ENCODE data around the gene AP4M1. TPM values are rescaled to one million over a fixed set of nuclear protein-coding genes. Genes with fewer than 3 reads are reported as not detected.

AP4M1 gene
- total RNA-seq, 2 donors from 2014 or later: 12.2 to 12.4 TPM

GRCh38 chr7:100156331-100157068 lies 55.1 kb downstream of the AP4M1 start:
- Histone ChIP-seq H3K36me3 (peaks cover 33% of the 10 kb centered on the region), H3K27ac (peak overlapping the region in 1 of 2 donors; percentile 80), H3K9me3 (no peaks in the 10 kb centered on the region), H3K4me1 (peaks cover 0 to 22% of the 10 kb centered on the region in 2 donors), H3K4me3 (no peak overlapping the region), H3K27me3 (no peaks in the 10 kb centered on the region)
- no peak for DNase-seq (ENCODE audit: low spot score)
- TF ChIP-seq CTCF (IDR thresholded peaks at IDR 0.05): no peak

GRCh38 chr7:100157069-100157333 lies 55.6 kb downstream of the AP4M1 start:
- Histone ChIP-seq H3K4me3 (no peak overlapping the region), H3K36me3 (peaks cover 33% of the 10 kb centered on the region), H3K27ac (peak overlapping the region in 1 of 2 donors; percentile 80)

GRCh38 chr7:100157334-100158228 lies 56.1 kb downstream of the AP4M1 start:
- Histone ChIP-seq H3K27me3 (no peaks in the 10 kb centered on the region), H3K4me3 (peak overlapping the region; percentile 71 to 74), H3K4me1 (peaks cover 0 to 22% of the 10 kb centered on the region in 2 donors), H3K9me3 (no peaks in the 10 kb centered on the region), H3K36me3 (peaks cover 33% of the 10 kb centered on the region), H3K27ac (peak overlapping the region; percentile 72 to 80)
- peak; percentile 69 for DNase-seq (ENCODE audit: low spot score)
- no peak for TF ChIP-seq CTCF (IDR thresholded peaks at IDR 0.05)

More at GRCh38 chr7:100157069-100157333, 55.6 kb downstream of the AP4M1 start:
- no peaks in the 10 kb centered on the region for H3K9me3 ChIP-seq
- no peaks in the 10 kb centered on the region for H3K27me3 ChIP-seq
- DNase-seq (ENCODE audit: low spot score): no peak
- no peak for TF ChIP-seq CTCF (IDR thresholded peaks at IDR 0.05)
- H3K4me1 ChIP-seq: peaks cover 0 to 22% of the 10 kb centered on the region in 2 donors

MicroRNAs within 50 kb of the gene (microRNA counts, 767-probe panel; counts per million panel counts)
- microRNA hsa-miR-106b-5p (2,457 to 4,473 counts per million in 2 donors), microRNA hsa-miR-25-3p (3,820 to 9,537 counts per million in 2 donors), microRNA hsa-miR-93-5p (3,619 to 8,464 counts per million in 2 donors)

Small RNA genes within 50 kb of the gene (microRNA-seq; reads per million reads assigned to microRNA genes)
- gene MIR106B (ENCODE audit: borderline number of aligned reads in 2 of 2, borderline replicate concordance in 1 of 2): 756 to 2,174 reads per million in 2 donors
- gene MIR25 (ENCODE audit: borderline number of aligned reads in 2 of 2, borderline replicate concordance in 1 of 2): 266 to 517 reads per million in 2 donors
- gene MIR4658 (ENCODE audit: borderline number of aligned reads in 2 of 2, borderline replicate concordance in 1 of 2): 0 reads per million in 2 donors
- 2,291 to 3,534 reads per million in 2 donors for gene MIR93 (ENCODE audit: borderline number of aligned reads in 2 of 2, borderline replicate concordance in 1 of 2)

Other genes starting within 250 kb of the AP4M1 start
- under 1 TPM in 1 of 2 donors, not detected in 1; 0.43 TPM for gene OR2AE1, start 224.6 kb upstream of the AP4M1 start, total RNA-seq
- gene TRIM4, start 182.1 kb upstream of the AP4M1 start, total RNA-seq: 10 to 100 TPM in 1 of 2 donors, 1 to 10 TPM in 1; 8.8 to 13.3 TPM
- not detected for gene GJC3, start 172.0 kb upstream of the AP4M1 start, total RNA-seq
- 10 to 100 TPM; 11.3 to 46.5 TPM for gene AZGP1, start 125.6 kb upstream of the AP4M1 start, total RNA-seq
- 10 to 100 TPM; 19.8 to 20.0 TPM for gene ZKSCAN1, start 86.0 kb upstream of the AP4M1 start, total RNA-seq
- 1 to 10 TPM; 6.7 to 7.1 TPM for gene ZSCAN21, start 51.9 kb upstream of the AP4M1 start, total RNA-seq
- 10 to 100 TPM; 11.8 to 16.1 TPM for gene ZNF3, start 19.9 kb upstream of the AP4M1 start, total RNA-seq
- gene COPS6, start 12.7 kb upstream of the AP4M1 start, total RNA-seq: 10 to 100 TPM; 46.7 to 64.2 TPM
- gene MCM7, start 246 bp upstream of the AP4M1 start, total RNA-seq: 10 to 100 TPM in 1 of 2 donors, 1 to 10 TPM in 1; 8.3 to 13.0 TPM
- gene TAF6, start 17.7 kb downstream of the AP4M1 start, total RNA-seq: 10 to 100 TPM; 41.7 to 49.1 TPM
- gene CNPY4, start 18.0 kb downstream of the AP4M1 start, total RNA-seq: 1 to 10 TPM; 6.1 to 6.2 TPM
- 1 to 10 TPM; 3.3 to 6.1 TPM for gene MBLAC1, start 25.3 kb downstream of the AP4M1 start, total RNA-seq
- 100 to 1,000 TPM; 153 to 168 TPM for gene LAMTOR4, start 47.3 kb downstream of the AP4M1 start, total RNA-seq
- 1 to 10 TPM; 5.1 to 8.3 TPM for gene TRAPPC14, start 57.1 kb downstream of the AP4M1 start, total RNA-seq
- 1 to 10 TPM; 1.3 to 2.4 TPM for gene GAL3ST4, start 67.0 kb downstream of the AP4M1 start, total RNA-seq
- gene GPC2, start 75.7 kb downstream of the AP4M1 start, total RNA-seq: under 1 TPM in 1 of 2 donors, not detected in 1; 0.12 TPM
- gene STAG3, start 76.3 kb downstream of the AP4M1 start, total RNA-seq: not detected
- gene PVRIG, start 118.3 kb downstream of the AP4M1 start, total RNA-seq: under 1 TPM in 1 of 2 donors, not detected in 1; 0.43 TPM
- not detected for gene SPDYE3, start 206.1 kb downstream of the AP4M1 start, total RNA-seq